SK-N-SH treated with all-trans-retinoic acid at 6 μM for 48 hours (cell line): Measurements from ENCODE around the gene SLC4A3.

Source experiments
- ATAC-seq: fragments of 200-7000 bp; cut with Tn5 transposase; 3 replicates; pipeline ENCODE4 v1.9.1; 2020; ENCODE audit warnings: mild to moderate bottlenecking, moderate library complexity
- ARNTL ChIP-seq: fragments of 450-650 bp; formaldehyde crosslinking; IDR thresholded peaks from 2 replicates; pipeline ENCODE4 v1.5.0; 2020; ENCODE audit warnings: low read depth, mild to moderate bottlenecking, moderate library complexity, borderline replicate concordance
- BACH2 ChIP-seq: fragments of 250-450 bp; sonication (Bioruptor Pico); IDR thresholded peaks from 2 replicates; pipeline ENCODE4 v1.9.0; 2021; ENCODE audit warnings: mild to moderate bottlenecking, borderline replicate concordance
- CSDC2 ChIP-seq: fragments of 250-450 bp; sonication (Bioruptor Pico); IDR thresholded peaks from 2 replicates; pipeline ENCODE4 v1.5.0; 2020; ENCODE audit warnings: mild to moderate bottlenecking, moderate library complexity
- GLIS3 ChIP-seq: fragments of 250-450 bp; sonication (Bioruptor Pico); IDR thresholded peaks from 2 replicates; pipeline ENCODE4 v1.5.0; 2020; ENCODE audit warnings: mild to moderate bottlenecking, moderate library complexity
- ISL1 ChIP-seq: fragments of 250-450 bp; sonication (Bioruptor Pico); IDR thresholded peaks from 2 replicates; pipeline ENCODE4 v2.1.2; 2022; ENCODE audit warnings: mild to moderate bottlenecking, moderate library complexity
- OSR1 ChIP-seq: fragments of 250-450 bp; sonication (Bioruptor Pico); IDR thresholded peaks from 2 replicates; pipeline ENCODE4 v1.8.0; 2022; ENCODE audit warnings: moderate library complexity, mild to moderate bottlenecking, inconsistent platforms
- PPARA ChIP-seq: fragments of 250-450 bp; sonication (Bioruptor Pico); IDR thresholded peaks from 2 replicates; pipeline ENCODE4 v1.5.0; 2020; ENCODE audit warnings: mild to moderate bottlenecking, borderline replicate concordance
- RARB ChIP-seq: fragments of 250-450 bp; sonication (Bioruptor Pico); IDR thresholded peaks from 2 replicates; pipeline ENCODE4 v1.8.0; 2021; ENCODE audit warnings: mild to moderate bottlenecking, moderate library complexity
- TCF4 ChIP-seq: fragments of 250-450 bp; sonication (Bioruptor Pico); IDR thresholded peaks from 2 replicates; pipeline ENCODE4 v1.8.0; 2021; ENCODE audit warnings: mild to moderate bottlenecking, moderate library complexity, borderline replicate concordance
- TOX ChIP-seq: fragments of 250-450 bp; sonication (Bioruptor Pico); IDR thresholded peaks from 2 replicates; pipeline ENCODE4 v1.8.0; 2021; ENCODE audit warnings: mild to moderate bottlenecking, moderate library complexity, borderline replicate concordance
- ZC3H10 ChIP-seq: fragments of 250-450 bp; sonication (Bioruptor Pico); IDR thresholded peaks from 2 replicates; pipeline ENCODE4 v1.5.1; 2021; ENCODE audit warnings: mild to moderate bottlenecking, moderate library complexity
- ZFP3 ChIP-seq: fragments of 250-450 bp; sonication (Bioruptor Pico); IDR thresholded peaks from 2 replicates; pipeline ENCODE4 v1.5.0; 2020; ENCODE audit warnings: mild to moderate bottlenecking, moderate library complexity
- ZFP30 ChIP-seq: fragments of 450-650 bp; formaldehyde crosslinking; IDR thresholded peaks from 2 replicates; pipeline ENCODE4 v1.5.0; 2022; ENCODE audit warnings: mild to moderate bottlenecking, moderate library complexity
- ZNF565 ChIP-seq: fragments of 450-650 bp; formaldehyde crosslinking; conservative IDR thresholded peaks from 2 replicates; pipeline ENCODE4 v1.5.0; 2020; ENCODE audit warnings: low read depth, mild to moderate bottlenecking, moderate library complexity
- ZNF70 ChIP-seq: fragments of 450-650 bp; formaldehyde crosslinking; IDR thresholded peaks from 2 replicates; pipeline ENCODE4 v1.5.0; 2020; ENCODE audit warnings: mild to moderate bottlenecking, moderate library complexity
- ZNF8 ChIP-seq: fragments of 450-650 bp; formaldehyde crosslinking; IDR thresholded peaks from 2 replicates; pipeline ENCODE4 v1.5.0; 2020; ENCODE audit warnings: mild to moderate bottlenecking, moderate library complexity
- TF ChIP-seq, protein P1 (sequence below): fragments of 250-450 bp; sonication (Bioruptor Pico); IDR thresholded peaks from 2 replicates; pipeline ENCODE4 v1.5.1; 2020; ENCODE audit warnings: low read depth, mild to moderate bottlenecking, moderate library complexity
- TF ChIP-seq, protein P2 (sequence below): fragments of 250-450 bp; sonication (Bioruptor Pico); IDR thresholded peaks from 2 replicates; pipeline ENCODE4 v1.5.1; 2021; ENCODE audit warnings: mild to moderate bottlenecking, moderate library complexity
- TF ChIP-seq, protein P3 (sequence below): fragments of 250-450 bp; sonication (Bioruptor Pico); IDR thresholded peaks from 2 replicates; pipeline ENCODE4 v1.8.0; 2021; ENCODE audit warnings: low read depth, mild to moderate bottlenecking, moderate library complexity, borderline replicate concordance
- TF ChIP-seq, protein P4 (sequence below): fragments of 250-450 bp; sonication (Bioruptor Pico); IDR thresholded peaks from 2 replicates; pipeline ENCODE4 v1.5.0; 2020; ENCODE audit warnings: mild to moderate bottlenecking, moderate library complexity

Gene SLC4A3

DNA sequence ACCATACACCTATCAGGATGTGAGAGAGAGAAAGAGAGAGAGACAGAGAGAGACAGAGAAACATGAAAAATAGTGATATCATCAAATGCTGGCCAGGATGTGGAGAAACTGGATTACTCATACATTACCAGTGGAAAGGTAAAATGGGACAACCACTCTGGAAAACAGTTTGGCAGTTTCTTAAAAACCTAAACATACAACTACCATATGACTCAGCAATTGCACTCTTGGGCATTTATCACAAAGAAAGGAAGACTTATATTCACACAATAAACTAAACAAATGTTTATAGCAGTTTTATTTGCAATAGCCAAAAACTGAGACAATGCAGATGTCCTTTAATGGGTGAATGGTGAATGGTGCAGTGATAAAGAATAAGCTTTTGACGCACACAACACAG lies 29.1 kb downstream of the SLC4A3 start:
- no peak for TF ChIP-seq TOX
- TF ChIP-seq GLIS3 (CRISPR knock-in tag): no peak
- TF ChIP-seq, protein P1, sequence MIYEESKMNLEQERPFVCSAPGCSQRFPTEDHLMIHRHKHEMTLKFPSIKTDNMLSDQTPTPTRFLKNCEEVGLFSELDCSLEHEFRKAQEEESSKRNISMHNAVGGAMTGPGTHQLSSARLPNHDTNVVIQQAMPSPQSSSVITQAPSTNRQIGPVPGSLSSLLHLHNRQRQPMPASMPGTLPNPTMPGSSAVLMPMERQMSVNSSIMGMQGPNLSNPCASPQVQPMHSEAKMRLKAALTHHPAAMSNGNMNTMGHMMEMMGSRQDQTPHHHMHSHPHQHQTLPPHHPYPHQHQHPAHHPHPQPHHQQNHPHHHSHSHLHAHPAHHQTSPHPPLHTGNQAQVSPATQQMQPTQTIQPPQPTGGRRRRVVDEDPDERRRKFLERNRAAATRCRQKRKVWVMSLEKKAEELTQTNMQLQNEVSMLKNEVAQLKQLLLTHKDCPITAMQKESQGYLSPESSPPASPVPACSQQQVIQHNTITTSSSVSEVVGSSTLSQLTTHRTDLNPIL (CRISPR knock-in tag): no peak
- TF ChIP-seq, protein P2, sequence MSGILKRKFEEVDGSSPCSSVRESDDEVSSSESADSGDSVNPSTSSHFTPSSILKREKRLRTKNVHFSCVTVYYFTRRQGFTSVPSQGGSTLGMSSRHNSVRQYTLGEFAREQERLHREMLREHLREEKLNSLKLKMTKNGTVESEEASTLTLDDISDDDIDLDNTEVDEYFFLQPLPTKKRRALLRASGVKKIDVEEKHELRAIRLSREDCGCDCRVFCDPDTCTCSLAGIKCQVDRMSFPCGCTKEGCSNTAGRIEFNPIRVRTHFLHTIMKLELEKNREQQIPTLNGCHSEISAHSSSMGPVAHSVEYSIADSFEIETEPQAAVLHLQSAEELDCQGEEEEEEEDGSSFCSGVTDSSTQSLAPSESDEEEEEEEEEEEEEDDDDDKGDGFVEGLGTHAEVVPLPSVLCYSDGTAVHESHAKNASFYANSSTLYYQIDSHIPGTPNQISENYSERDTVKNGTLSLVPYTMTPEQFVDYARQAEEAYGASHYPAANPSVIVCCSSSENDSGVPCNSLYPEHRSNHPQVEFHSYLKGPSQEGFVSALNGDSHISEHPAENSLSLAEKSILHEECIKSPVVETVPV (CRISPR knock-in tag): no peak
- no peak for TF ChIP-seq ZNF70
- TF ChIP-seq PPARA (CRISPR knock-in tag): no peak
- no peak for TF ChIP-seq ZFP30 (CRISPR knock-in tag)
- no peak for TF ChIP-seq ISL1
- no peak for TF ChIP-seq OSR1
- TF ChIP-seq ZFP3 (CRISPR knock-in tag): no peak
- TF ChIP-seq BACH2: no peak
- TF ChIP-seq, protein P3, sequence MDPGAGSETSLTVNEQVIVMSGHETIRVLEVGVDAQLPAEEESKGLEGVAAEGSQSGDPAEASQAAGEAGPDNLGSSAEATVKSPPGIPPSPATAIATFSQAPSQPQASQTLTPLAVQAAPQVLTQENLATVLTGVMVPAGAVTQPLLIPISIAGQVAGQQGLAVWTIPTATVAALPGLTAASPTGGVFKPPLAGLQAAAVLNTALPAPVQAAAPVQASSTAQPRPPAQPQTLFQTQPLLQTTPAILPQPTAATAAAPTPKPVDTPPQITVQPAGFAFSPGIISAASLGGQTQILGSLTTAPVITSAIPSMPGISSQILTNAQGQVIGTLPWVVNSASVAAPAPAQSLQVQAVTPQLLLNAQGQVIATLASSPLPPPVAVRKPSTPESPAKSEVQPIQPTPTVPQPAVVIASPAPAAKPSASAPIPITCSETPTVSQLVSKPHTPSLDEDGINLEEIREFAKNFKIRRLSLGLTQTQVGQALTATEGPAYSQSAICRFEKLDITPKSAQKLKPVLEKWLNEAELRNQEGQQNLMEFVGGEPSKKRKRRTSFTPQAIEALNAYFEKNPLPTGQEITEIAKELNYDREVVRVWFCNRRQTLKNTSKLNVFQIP: no peak
- no peak for TF ChIP-seq RARB (CRISPR knock-in tag)
- no peak for ATAC-seq

DNA sequence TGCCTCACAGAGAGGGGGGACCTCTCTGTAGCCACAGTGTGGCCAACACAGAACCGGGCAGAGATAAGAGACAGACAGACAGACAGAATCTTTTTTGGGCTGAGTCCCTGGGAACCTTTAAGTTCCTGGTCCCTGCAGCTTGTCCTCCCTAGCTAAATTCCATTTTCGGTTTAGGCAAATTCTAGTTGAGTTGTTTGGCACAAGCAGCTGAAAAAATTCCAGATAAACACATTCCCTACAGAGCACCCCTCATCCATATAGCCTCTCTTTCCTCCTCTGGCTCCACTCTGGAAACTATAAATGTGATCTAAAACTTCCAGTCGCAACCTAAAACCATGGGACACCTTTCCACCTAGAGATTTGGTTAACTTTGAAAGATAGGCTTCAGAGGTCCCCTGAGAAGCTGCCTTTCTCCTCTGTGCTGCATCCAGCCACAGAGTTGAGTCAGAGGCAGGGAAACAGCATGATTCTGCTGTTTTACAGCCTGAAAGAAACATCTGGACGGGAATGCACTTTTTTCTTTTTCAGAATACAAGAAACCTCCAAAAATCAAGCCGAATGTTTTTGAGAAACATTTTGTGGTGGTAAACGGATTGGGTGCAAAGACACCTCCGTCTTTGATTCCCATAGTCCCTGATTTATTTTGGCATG lies 30.9 kb downstream of the SLC4A3 start:
- TF ChIP-seq BACH2: no peak
- TF ChIP-seq ZC3H10 (CRISPR knock-in tag): no peak
- TF ChIP-seq, protein P1 (CRISPR knock-in tag): no peak
- TF ChIP-seq TOX: no peak
- TF ChIP-seq ZNF8 (CRISPR knock-in tag): no peak
- TF ChIP-seq, protein P4, sequence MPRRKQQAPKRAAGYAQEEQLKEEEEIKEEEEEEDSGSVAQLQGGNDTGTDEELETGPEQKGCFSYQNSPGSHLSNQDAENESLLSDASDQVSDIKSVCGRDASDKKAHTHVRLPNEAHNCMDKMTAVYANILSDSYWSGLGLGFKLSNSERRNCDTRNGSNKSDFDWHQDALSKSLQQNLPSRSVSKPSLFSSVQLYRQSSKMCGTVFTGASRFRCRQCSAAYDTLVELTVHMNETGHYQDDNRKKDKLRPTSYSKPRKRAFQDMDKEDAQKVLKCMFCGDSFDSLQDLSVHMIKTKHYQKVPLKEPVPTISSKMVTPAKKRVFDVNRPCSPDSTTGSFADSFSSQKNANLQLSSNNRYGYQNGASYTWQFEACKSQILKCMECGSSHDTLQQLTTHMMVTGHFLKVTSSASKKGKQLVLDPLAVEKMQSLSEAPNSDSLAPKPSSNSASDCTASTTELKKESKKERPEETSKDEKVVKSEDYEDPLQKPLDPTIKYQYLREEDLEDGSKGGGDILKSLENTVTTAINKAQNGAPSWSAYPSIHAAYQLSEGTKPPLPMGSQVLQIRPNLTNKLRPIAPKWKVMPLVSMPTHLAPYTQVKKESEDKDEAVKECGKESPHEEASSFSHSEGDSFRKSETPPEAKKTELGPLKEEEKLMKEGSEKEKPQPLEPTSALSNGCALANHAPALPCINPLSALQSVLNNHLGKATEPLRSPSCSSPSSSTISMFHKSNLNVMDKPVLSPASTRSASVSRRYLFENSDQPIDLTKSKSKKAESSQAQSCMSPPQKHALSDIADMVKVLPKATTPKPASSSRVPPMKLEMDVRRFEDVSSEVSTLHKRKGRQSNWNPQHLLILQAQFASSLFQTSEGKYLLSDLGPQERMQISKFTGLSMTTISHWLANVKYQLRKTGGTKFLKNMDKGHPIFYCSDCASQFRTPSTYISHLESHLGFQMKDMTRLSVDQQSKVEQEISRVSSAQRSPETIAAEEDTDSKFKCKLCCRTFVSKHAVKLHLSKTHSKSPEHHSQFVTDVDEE (CRISPR knock-in tag): no peak
- TF ChIP-seq PPARA (CRISPR knock-in tag): no peak
- no peak for TF ChIP-seq GLIS3 (CRISPR knock-in tag)
- TF ChIP-seq TCF4 (CRISPR knock-in tag): no peak
- TF ChIP-seq CSDC2 (CRISPR knock-in tag): no peak
- no peak for TF ChIP-seq RARB (CRISPR knock-in tag)
- no peak for TF ChIP-seq ZNF565 (CRISPR knock-in tag)
- no peak for TF ChIP-seq ARNTL (CRISPR knock-in tag)
- no peak for TF ChIP-seq OSR1
- no peak for TF ChIP-seq ZFP30 (CRISPR knock-in tag)
- no peak for ATAC-seq

DNA sequence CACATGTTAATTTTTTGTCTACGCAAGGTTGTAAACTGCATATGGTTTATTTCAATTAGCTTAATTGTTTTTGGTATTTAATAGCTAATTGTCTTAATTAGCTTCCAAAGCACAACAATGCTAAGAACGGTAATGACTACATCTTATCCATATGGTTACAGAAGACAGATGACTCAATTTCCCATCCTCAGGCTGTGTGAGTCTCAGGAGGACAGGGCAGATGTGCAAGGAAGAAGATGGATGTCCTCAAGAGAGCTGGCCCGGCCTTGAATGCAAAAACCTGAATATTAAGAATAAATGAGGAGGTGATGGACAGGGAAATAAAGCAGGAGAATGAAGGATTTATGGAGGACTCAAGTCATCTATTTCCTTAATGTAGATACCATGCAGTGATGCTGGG lies 31.4 kb downstream of the SLC4A3 start:
- no peak for TF ChIP-seq GLIS3 (CRISPR knock-in tag)
- TF ChIP-seq ZNF8 (CRISPR knock-in tag): no peak
- no peak for ATAC-seq
